Neural crest cell (in vitro differentiated cells): ENCODE data around the gene DDN. TPM values are rescaled to one million over a fixed set of nuclear protein-coding genes. Genes with fewer than 3 reads are reported as not detected.

Source experiments
- DNase-seq: peaks from one replicate; pipeline ENCODE4 v3.0.0; 2021; ENCODE audit warnings: low read depth, mixed read lengths, low spot score
- H3K27ac Mint-ChIP-seq: one replicate; pipeline ENCODE4 v1.8.0; 2021; ENCODE audit warnings: mild to moderate bottlenecking, mixed read lengths; ENCODE audit not compliant: unreplicated experiment
- H3K27me3 Mint-ChIP-seq: 2 replicates; pipeline ENCODE4 v1.8.0; 2021; ENCODE audit warnings: low read depth, mild to moderate bottlenecking, mixed read lengths
- H3K36me3 Mint-ChIP-seq: 2 replicates; pipeline ENCODE4 v1.8.0; 2021; ENCODE audit warnings: low read depth, mild to moderate bottlenecking, mixed read lengths
- H3K4me1 Mint-ChIP-seq: 2 replicates; pipeline ENCODE4 v1.8.0; 2021; ENCODE audit warnings: mixed read lengths
- H3K4me3 Mint-ChIP-seq: one replicate; pipeline ENCODE4 v1.8.0; 2021; ENCODE audit warnings: mild to moderate bottlenecking, mixed read lengths
- H3K9me3 Mint-ChIP-seq: 2 replicates; pipeline ENCODE4 v1.8.0; 2021; ENCODE audit warnings: mixed read lengths
- CTCF ChIP-seq: fragments of 200-600 bp; sonication (generic); conservative IDR thresholded peaks from 2 replicates; pipeline ENCODE4 v1.5.0; 2021; ENCODE audit warnings: antibody characterized with exemption, mild to moderate bottlenecking
- total RNA-seq: library from RNA; stranded (reverse); gene quantifications from 2 replicates; pipeline ENCODE4 v1.2.1, GENCODE V29; 2021

DDN gene
- total RNA-seq, 1 donor from 2014 or later, result 0.51 TPM

DNA sequence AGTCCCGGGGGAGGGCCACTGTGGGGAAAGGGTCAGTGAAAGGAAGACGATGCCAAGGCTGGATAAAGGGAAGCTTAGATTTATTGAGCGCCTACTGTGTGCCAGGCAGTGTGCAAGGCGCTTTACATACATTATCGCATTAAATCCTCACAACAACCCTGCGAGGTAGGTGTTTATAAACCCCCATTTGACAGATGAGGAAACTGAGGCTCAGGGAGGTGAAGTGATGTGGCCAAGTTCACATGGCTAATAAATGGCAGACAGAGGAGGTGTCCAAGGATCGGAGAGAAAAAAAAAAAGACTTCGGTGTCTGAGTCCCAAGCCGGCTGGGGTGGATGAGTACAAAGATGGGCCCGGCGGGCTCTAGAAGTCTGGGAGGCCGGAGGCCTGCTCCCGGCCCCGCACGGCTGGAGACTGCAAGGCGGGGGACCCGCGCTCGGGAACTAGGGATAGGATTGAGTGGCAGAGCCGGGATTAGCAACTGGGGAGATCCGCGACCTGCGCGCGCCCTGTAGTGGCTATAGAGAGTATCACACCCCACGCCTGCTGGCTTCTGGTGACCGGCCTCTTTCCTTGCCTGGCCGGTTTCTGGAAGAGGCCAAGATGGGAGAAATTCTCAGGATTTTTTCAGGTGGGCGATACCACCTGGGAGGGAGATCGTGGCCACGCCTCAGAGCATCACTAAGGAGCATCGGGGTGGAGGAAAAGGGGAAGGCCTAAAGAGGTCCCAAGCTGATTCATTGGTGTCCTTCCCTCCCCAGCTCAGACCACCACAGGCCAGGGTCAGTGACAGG is 3.9 kb downstream of the DDN start:
- H3K4me1 Mint-ChIP-seq, result peaks cover 26% of the 10 kb centered on the region
- TF ChIP-seq CTCF, result peak; percentile 82
- H3K27me3 Mint-ChIP-seq, result peaks cover 81% of the 10 kb centered on the region
- H3K4me3 Mint-ChIP-seq, result peak overlapping the region; percentile 75
- H3K9me3 Mint-ChIP-seq, result no peaks in the 10 kb centered on the region
- H3K36me3 Mint-ChIP-seq, result no peaks in the 10 kb centered on the region
- no peak overlapping the region for H3K27ac Mint-ChIP-seq
- DNase-seq, result peak; percentile 88

GRCh38 chr12:48994224-48995085 is 4.7 kb downstream of the DDN start:
- Mint-ChIP-seq H3K27me3 (peaks cover 79% of the 10 kb centered on the region), H3K4me1 (peaks cover 18% of the 10 kb centered on the region), H3K4me3 (no peak overlapping the region), H3K36me3 (no peaks in the 10 kb centered on the region), H3K27ac (no peak overlapping the region), H3K9me3 (no peaks in the 10 kb centered on the region)
- TF ChIP-seq CTCF, result no peak
- no peak for DNase-seq

GRCh38 chr12:48993787-48994186 is 5.4 kb downstream of the DDN start:
- Mint-ChIP-seq H3K4me1 (peaks cover 17% of the 10 kb centered on the region), H3K4me3 (no peak overlapping the region), H3K9me3 (no peaks in the 10 kb centered on the region), H3K27ac (no peak overlapping the region), H3K36me3 (no peaks in the 10 kb centered on the region), H3K27me3 (peaks cover 79% of the 10 kb centered on the region)
- no peak for TF ChIP-seq CTCF
- DNase-seq, result no peak

DNA sequence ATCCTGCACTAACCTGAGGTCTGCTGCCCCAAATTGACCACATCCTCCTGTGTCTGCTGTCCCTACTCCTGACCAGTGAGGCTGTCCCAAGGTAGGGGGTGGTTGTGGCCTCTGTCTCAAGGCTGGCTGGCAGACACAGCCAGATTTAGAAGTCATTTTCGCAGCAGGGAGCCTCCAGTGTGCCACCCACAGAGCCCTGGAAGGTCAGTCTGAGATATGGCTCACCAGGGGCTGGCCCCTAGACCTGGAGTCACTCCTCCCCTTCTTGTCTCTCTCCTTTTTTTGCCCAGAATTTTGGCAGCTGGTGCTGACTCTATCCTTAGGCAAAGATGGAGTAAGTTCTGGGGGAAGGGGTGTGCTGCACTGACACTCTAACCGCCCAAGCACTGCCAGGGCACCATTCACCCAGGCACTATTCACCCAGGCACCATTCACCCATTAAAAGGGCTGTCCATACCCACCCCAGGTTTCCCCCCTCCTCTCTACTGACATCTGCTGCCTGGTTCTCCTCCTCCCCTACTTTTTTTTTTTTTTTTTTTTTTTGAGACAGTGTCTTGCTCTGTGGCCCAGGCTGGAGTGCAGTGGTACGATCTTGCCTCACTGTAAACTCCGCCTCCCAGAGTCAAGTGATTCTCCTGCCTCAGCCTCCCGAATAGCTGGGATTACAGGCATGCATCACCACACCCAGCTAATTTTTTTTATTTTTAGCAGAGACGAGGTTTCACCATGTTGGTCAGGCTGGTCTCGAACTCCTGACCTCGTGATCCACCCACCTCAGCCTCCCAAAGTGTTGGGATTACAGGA is 7.7 kb downstream of the DDN start:
- H3K9me3 Mint-ChIP-seq, result no peaks in the 10 kb centered on the region
- no peak for TF ChIP-seq CTCF
- H3K36me3 Mint-ChIP-seq, result no peaks in the 10 kb centered on the region
- no peak for DNase-seq
- no peak overlapping the region for H3K4me3 Mint-ChIP-seq
- H3K27ac Mint-ChIP-seq, result no peak overlapping the region
- H3K27me3 Mint-ChIP-seq, result peaks cover 80% of the 10 kb centered on the region
- peaks cover 29% of the 10 kb centered on the region for H3K4me1 Mint-ChIP-seq

GRCh38 chr12:48990552-48990951 is 8.6 kb downstream of the DDN start:
- no peak for DNase-seq
- no peak for TF ChIP-seq CTCF
- Mint-ChIP-seq H3K4me3 (no peak overlapping the region), H3K9me3 (no peaks in the 10 kb centered on the region), H3K27ac (no peak overlapping the region), H3K4me1 (peaks cover 28% of the 10 kb centered on the region), H3K36me3 (no peaks in the 10 kb centered on the region), H3K27me3 (peaks cover 80% of the 10 kb centered on the region)
